Hepatocyte (in vitro differentiated cells): ENCODE results near the gene RAX. TPM values are rescaled to one million over a fixed set of nuclear protein-coding genes. Genes with fewer than 3 reads are reported as not detected.
A peak's percentile ranks its signal among the peaks of the same experiment; 100 is the strongest.

Source experiments
- DNase-seq: peaks from one replicate; pipeline ENCODE4 v3.0.0-alpha.2; 2016; ENCODE audit warnings: low spot score
- H2AFZ ChIP-seq: fragments of 200-600 bp; sonication (generic); 2 replicates; pipeline ENCODE4 v1.6.0; 2016; ENCODE audit warnings: antibody characterized with exemption, mild to moderate bottlenecking
- H3K27ac ChIP-seq: fragments of 200-600 bp; sonication (generic); 2 replicates; pipeline ENCODE4 v1.5.1; 2016; ENCODE audit warnings: mild to moderate bottlenecking
- H3K27me3 ChIP-seq: fragments of 200-600 bp; sonication (generic); 2 replicates; pipeline ENCODE4 v1.6.1; 2016
- H3K36me3 ChIP-seq: fragments of 200-600 bp; sonication (generic); replicated peaks from 2 replicates; pipeline ENCODE4 v1.5.1; 2016; ENCODE audit warnings: low read depth; ENCODE audit not compliant: insufficient read depth
- H3K4me1 ChIP-seq: fragments of 200-600 bp; sonication (generic); 2 replicates; pipeline ENCODE4 v1.5.1; 2016; ENCODE audit warnings: mild to moderate bottlenecking, moderate library complexity; ENCODE audit not compliant: insufficient read depth
- H3K4me2 ChIP-seq: fragments of 200-600 bp; sonication (generic); 2 replicates; pipeline ENCODE4 v1.6.0; 2016
- H3K4me3 ChIP-seq: fragments of 200-600 bp; sonication (generic); 2 replicates; pipeline ENCODE4 v1.5.1; 2016; ENCODE audit warnings: mild to moderate bottlenecking
- H3K79me2 ChIP-seq: fragments of 200-600 bp; sonication (generic); 2 replicates; pipeline ENCODE4 v1.6.0; 2017; ENCODE audit warnings: mild to moderate bottlenecking
- H3K9me2 ChIP-seq: fragments of 200-600 bp; sonication (generic); replicated peaks from 2 replicates; pipeline ENCODE4 v1.6.0; 2017; ENCODE audit warnings: mild to moderate bottlenecking; ENCODE audit not compliant: insufficient read depth
- H3K9me3 ChIP-seq: fragments of 200-600 bp; sonication (generic); 2 replicates; pipeline ENCODE4 v1.5.1; 2016; ENCODE audit warnings: low read depth, mild to moderate bottlenecking
- H4K20me1 ChIP-seq: fragments of 200-600 bp; sonication (generic); 2 replicates; pipeline ENCODE4 v1.6.0; 2016; ENCODE audit warnings: mild to moderate bottlenecking; ENCODE audit not compliant: insufficient read depth, poor library complexity, severe bottlenecking
- EZH2 ChIP-seq: fragments of 200-600 bp; sonication (generic); IDR thresholded peaks from 2 replicates; pipeline ENCODE4 v1.6.1; 2016; ENCODE audit warnings: antibody characterized with exemption, mild to moderate bottlenecking, borderline replicate concordance
- EZH2phosphoT487 ChIP-seq: fragments of 200-600 bp; sonication (generic); IDR thresholded peaks from one replicate; pipeline ENCODE4 v1.6.1; 2018; ENCODE audit warnings: antibody characterized with exemption, mild to moderate bottlenecking, low read depth, moderate library complexity; ENCODE audit not compliant: unreplicated experiment, severe bottlenecking
- WGBS: methylation state at CpG from one replicate; pipeline ENCODE4 v1.1.6; 2016; ENCODE audit warnings: low lambda C conversion rate; ENCODE audit errors: missing lambda C conversion rate; 5-methylcytosine and 5-hydroxymethylcytosine counted together
- polyA plus RNA-seq: library from polyadenylated mRNA; unstranded; fragments of >200 nt; fragmentation: Nextera tagmentation; extraction: Ambion mirVana; gene quantifications from 2 replicates; pipeline ENCODE4 v1.2.1, GENCODE V29; 2016
- total RNA-seq: library from RNA; depleted of rRNA; stranded (reverse); fragments of >200 nt; gene quantifications from 2 replicates; pipeline ENCODE4 v1.2.3, GENCODE V29; 2014
- TF ChIP-seq, protein P1 (sequence below): fragments of 200-600 bp; sonication (generic); IDR thresholded peaks from 2 replicates; pipeline ENCODE4 v1.5.1; 2016; ENCODE audit warnings: antibody characterized with exemption, mild to moderate bottlenecking; ENCODE audit not compliant: poor library complexity

Gene RAX
- total and polyA plus RNA-seq, 2 experiments from 2014 or later: not detected

DNA sequence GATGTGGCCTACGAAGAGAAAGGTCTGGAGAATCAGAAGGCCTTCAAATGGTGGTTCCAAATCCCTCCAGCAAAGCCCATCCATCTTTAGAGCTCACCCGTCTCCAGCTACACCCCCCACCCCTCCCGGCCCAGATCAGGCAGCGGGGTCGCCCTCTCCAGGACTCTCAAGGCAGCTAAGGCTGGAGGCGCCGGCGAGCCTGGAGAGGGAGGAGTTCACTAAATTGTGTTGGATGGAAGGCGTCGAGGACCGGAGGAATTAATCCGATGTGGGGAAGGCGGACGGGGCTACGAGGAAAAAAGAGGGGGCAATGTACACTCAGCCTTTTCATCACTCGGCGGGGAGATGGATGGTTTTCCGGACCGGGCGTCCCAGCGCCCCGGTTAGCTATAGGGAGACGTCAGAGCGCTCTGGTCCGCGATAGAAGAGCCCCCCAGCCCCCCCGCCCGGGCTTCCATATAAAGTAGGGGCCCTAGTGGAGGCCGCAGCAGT lies 53.5 kb downstream of the RAX start, which contains the start of gene GRP:
GRP (plus strand) TSS at position 487 of the 492 bp plus-strand sequence. CDS start 108 bp downstream, outside the sequence.
- no peaks in the 10 kb centered on the region for H3K9me2 ChIP-seq
- TF ChIP-seq EZH2phosphoT487: no peak
- TF ChIP-seq, protein P1, sequence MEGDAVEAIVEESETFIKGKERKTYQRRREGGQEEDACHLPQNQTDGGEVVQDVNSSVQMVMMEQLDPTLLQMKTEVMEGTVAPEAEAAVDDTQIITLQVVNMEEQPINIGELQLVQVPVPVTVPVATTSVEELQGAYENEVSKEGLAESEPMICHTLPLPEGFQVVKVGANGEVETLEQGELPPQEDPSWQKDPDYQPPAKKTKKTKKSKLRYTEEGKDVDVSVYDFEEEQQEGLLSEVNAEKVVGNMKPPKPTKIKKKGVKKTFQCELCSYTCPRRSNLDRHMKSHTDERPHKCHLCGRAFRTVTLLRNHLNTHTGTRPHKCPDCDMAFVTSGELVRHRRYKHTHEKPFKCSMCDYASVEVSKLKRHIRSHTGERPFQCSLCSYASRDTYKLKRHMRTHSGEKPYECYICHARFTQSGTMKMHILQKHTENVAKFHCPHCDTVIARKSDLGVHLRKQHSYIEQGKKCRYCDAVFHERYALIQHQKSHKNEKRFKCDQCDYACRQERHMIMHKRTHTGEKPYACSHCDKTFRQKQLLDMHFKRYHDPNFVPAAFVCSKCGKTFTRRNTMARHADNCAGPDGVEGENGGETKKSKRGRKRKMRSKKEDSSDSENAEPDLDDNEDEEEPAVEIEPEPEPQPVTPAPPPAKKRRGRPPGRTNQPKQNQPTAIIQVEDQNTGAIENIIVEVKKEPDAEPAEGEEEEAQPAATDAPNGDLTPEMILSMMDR: no peak
- TF ChIP-seq EZH2: no peak
- H4K20me1 ChIP-seq: no peaks in the 10 kb centered on the region
- peak within 1 kb of the TSS; percentile 78 for H3K4me2 ChIP-seq
- no peaks in the 10 kb centered on the region for H3K36me3 ChIP-seq
- H3K27me3 ChIP-seq: peaks cover 91% of the 10 kb centered on the region
- DNase-seq: no peak
- H3K4me3 ChIP-seq: no peak within 1 kb of the TSS
- no peaks in the 10 kb centered on the region for H3K9me3 ChIP-seq
- peaks cover 14% of the 10 kb centered on the region for H3K4me1 ChIP-seq
- H3K27ac ChIP-seq: no peak within 1 kb of the TSS
- peak within 1 kb of the TSS; percentile 31 for H2AFZ ChIP-seq
- WGBS: 5% methylated on average over 19 of the region's 29 CpGs
- no peaks in the 10 kb centered on the region for H3K79me2 ChIP-seq

DNA sequence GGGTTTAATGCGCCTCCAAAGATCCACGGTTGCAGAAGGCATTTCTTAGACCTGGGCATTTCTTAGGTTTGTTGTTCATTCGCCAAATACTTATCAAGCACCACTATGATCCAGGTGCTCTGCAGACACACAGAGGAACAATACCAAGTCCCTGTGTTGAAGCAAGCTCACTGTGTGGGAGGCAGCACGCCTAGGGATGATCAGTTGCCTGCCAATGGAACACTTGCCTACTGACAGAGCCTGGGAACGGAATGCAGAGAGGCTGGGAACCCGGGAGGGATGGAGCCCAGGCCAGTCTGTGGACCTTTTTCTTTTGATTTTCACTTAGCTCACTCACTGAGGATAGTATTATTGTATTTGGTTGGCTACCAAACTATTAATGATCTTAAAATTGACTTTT lies 55.2 kb downstream of the RAX start:
- no peak overlapping the region for H2AFZ ChIP-seq
- no peak overlapping the region for H3K4me2 ChIP-seq
- no peaks in the 10 kb centered on the region for H3K9me3 ChIP-seq
- TF ChIP-seq EZH2 (no peak), EZH2phosphoT487 (no peak)
- TF ChIP-seq, protein P1: no peak
- no peak overlapping the region for H3K4me3 ChIP-seq
- H4K20me1 ChIP-seq: no peaks in the 10 kb centered on the region
- H3K27ac ChIP-seq: no peak overlapping the region
- no peaks in the 10 kb centered on the region for H3K79me2 ChIP-seq
- no peaks in the 10 kb centered on the region for H3K9me2 ChIP-seq
- H3K4me1 ChIP-seq: peaks cover 14% of the 10 kb centered on the region
- whole genome bisulfite sequencing: 71% methylated on average over 6 of the region's 6 CpGs
- no peak for DNase-seq
- no peaks in the 10 kb centered on the region for H3K36me3 ChIP-seq
- peaks cover 84% of the 10 kb centered on the region for H3K27me3 ChIP-seq

Other genes starting within 250 kb of the RAX start
- 88.7 and 103 TPM in 2 replicates for gene SEC11C, start 133.6 kb downstream of the RAX start, total RNA-seq
- 224 and 230 TPM in 2 replicates for gene SEC11C, start 133.6 kb downstream of the RAX start, polyA plus RNA-seq
- 2.6 TPM in 1 of 2 replicates, not detected in the other for gene GRP, start 53.3 kb downstream of the RAX start, total RNA-seq
- gene GRP, start 53.3 kb downstream of the RAX start, polyA plus RNA-seq: 0.71 and 2.2 TPM in 2 replicates
- not detected in 2 replicates for gene CPLX4, start 45.2 kb upstream of the RAX start, total RNA-seq
- not detected in 2 replicates for gene CPLX4, start 45.2 kb upstream of the RAX start, polyA plus RNA-seq
- 143 and 149 TPM in 2 replicates for gene LMAN1, start 85.8 kb upstream of the RAX start, total RNA-seq
- gene LMAN1, start 85.8 kb upstream of the RAX start, polyA plus RNA-seq: 82.1 and 93.5 TPM in 2 replicates